Measurements from ENCODE around the gene RPL14.

DNA sequence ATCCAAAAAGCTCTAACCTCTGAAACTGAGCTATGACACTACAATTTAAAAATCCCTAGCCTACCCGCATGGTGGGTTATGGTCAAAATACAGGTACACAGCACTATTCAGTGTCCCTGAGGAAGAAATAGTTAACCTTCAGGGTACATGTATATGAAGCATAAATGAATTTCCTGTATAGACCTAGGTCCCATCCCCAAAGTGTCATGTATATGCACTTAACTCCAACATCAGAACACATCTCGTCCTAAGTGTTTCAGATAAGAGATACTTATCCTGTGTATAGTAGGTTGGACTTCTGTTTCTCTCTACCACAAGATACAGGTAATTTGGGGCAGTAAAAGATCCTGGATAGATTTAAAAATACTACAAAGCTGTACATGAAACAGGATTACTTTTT, 6.4 kb downstream of the RPL14 start:
- TF ChIP-seq, protein P1, sequence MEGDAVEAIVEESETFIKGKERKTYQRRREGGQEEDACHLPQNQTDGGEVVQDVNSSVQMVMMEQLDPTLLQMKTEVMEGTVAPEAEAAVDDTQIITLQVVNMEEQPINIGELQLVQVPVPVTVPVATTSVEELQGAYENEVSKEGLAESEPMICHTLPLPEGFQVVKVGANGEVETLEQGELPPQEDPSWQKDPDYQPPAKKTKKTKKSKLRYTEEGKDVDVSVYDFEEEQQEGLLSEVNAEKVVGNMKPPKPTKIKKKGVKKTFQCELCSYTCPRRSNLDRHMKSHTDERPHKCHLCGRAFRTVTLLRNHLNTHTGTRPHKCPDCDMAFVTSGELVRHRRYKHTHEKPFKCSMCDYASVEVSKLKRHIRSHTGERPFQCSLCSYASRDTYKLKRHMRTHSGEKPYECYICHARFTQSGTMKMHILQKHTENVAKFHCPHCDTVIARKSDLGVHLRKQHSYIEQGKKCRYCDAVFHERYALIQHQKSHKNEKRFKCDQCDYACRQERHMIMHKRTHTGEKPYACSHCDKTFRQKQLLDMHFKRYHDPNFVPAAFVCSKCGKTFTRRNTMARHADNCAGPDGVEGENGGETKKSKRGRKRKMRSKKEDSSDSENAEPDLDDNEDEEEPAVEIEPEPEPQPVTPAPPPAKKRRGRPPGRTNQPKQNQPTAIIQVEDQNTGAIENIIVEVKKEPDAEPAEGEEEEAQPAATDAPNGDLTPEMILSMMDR (IDR thresholded peaks at IDR 0.05 in 4 of 5, conservative IDR thresholded peaks at IDR 0.05 in 1 of 5), result no peak
- no peak for TF ChIP-seq POLR2A (IDR thresholded peaks at IDR 0.05)
